Mucosa of descending colon (tissue), 3 donors: ENCODE data around the gene PRSS57. TPM values are rescaled to one million over a fixed set of nuclear protein-coding genes. Genes with fewer than 3 reads are reported as not detected.

Source experiments
- ATAC-seq: fragments of 200-7000 bp; cut with Tn5 transposase; one replicate; pipeline ENCODE4 v1.9.1; 2020; ENCODE audit warnings: mild to moderate bottlenecking, moderate library complexity
- DNase-seq, 3 donors: peaks; one replicate each; pipeline ENCODE4 v3.0.0-alpha.2; 2020
- H3K36me3 ChIP-seq: fragments of 200-600 bp; one replicate; pipeline ENCODE4 v1.8.0; 2021; ENCODE audit warnings: low read depth, mild to moderate bottlenecking
- H3K4me1 ChIP-seq: fragments of 200-600 bp; one replicate; pipeline ENCODE4 v1.8.0; 2021; ENCODE audit warnings: low read depth, mild to moderate bottlenecking
- H3K4me3 ChIP-seq: fragments of 200-600 bp; one replicate; pipeline ENCODE4 v1.8.0; 2021; ENCODE audit warnings: mild to moderate bottlenecking
- H3K9me3 ChIP-seq: fragments of 200-600 bp; one replicate; pipeline ENCODE4 v1.8.0; 2021; ENCODE audit warnings: mild to moderate bottlenecking
- intact Hi-C, 2 donors: fragments of 100-400 bp; cut with DNase I in 1 of 2; cut with micrococcal nuclease in 1 of 2; formaldehyde crosslinking; loops; one replicate each; pipeline versions ENCODE4 v1.11.0 to v1.11.1; 2022; cut with DNase I, micrococcal nuclease
- total RNA-seq, 3 donors: library from RNA; stranded (reverse); fragmentation: NEBNext Ultra II Directional in 2 of 3; extraction: Animal tissue kit (Norgen Biotek cat#: 25700) in 2 of 3; gene quantifications; one replicate each; pipeline versions ENCODE4 v1.2.1 to v1.2.4, GENCODE V29; 2021 to 2023
- TF ChIP-seq, protein P1 (sequence below): fragments of 200-600 bp; IDR thresholded peaks from one replicate; pipeline ENCODE4 v1.8.0; 2022; ENCODE audit warnings: antibody characterized with exemption, mild to moderate bottlenecking
- donor health status: DM: no; HTN: no; CAD: no; lungs with moderate emphysema.
- donor health status: DM: no; HTN: no; CAD: no.
- donor health status: DM: no; HTN: yes; CAD: no.

The PRSS57 gene
- total RNA-seq, 3 donors from 2014 or later: not detected

DNA sequence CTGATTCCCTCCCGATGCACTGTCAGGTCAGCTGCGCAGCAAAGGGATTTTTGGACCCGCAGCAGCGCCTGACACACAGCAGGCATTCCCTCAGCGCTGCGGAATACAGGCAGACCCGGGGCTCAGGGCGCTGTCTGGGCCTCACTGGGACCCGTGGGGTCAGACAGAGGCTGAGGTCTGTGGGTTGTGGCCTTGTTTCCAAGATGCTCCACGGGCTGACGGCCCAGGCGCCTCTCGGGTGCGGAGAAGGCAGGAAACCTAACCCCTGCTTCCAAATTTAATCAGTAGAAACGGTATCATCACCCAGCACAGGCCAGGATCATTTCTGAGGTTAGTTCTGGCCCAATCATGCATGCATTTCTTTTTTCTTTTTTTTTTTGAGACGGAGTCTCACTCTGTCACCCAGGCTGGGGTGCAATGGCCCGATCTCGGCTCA, 31.6 kb downstream of the PRSS57 start:
- Histone ChIP-seq H3K9me3 (no peaks in the 10 kb centered on the region), H3K4me1 (peaks cover 35% of the 10 kb centered on the region), H3K4me3 (no peak overlapping the region), H3K36me3 (no peaks in the 10 kb centered on the region)
- ATAC-seq: no peak
- intact Hi-C loops: no loop called here
- TF ChIP-seq, protein P1, sequence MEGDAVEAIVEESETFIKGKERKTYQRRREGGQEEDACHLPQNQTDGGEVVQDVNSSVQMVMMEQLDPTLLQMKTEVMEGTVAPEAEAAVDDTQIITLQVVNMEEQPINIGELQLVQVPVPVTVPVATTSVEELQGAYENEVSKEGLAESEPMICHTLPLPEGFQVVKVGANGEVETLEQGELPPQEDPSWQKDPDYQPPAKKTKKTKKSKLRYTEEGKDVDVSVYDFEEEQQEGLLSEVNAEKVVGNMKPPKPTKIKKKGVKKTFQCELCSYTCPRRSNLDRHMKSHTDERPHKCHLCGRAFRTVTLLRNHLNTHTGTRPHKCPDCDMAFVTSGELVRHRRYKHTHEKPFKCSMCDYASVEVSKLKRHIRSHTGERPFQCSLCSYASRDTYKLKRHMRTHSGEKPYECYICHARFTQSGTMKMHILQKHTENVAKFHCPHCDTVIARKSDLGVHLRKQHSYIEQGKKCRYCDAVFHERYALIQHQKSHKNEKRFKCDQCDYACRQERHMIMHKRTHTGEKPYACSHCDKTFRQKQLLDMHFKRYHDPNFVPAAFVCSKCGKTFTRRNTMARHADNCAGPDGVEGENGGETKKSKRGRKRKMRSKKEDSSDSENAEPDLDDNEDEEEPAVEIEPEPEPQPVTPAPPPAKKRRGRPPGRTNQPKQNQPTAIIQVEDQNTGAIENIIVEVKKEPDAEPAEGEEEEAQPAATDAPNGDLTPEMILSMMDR: no peak
- no peak for DNase-seq

- Histone ChIP-seq H3K9me3 (no peaks in the 10 kb centered on the region), H3K4me3 (peak within 1 kb of the TSS; percentile 100), H3K36me3 (no peaks in the 10 kb centered on the region), H3K4me1 (peaks cover 39% of the 10 kb centered on the region)
- DNase-seq (peak; percentile 95 to 98 (median 96)), ATAC-seq (peak; percentile 81)
- TF ChIP-seq, protein P1: no peak
- intact Hi-C loops: no loop called here
These were observed 32.1 kb downstream of the PRSS57 start, which contains the start of gene RNF126 for GRCh38 chr19:662962-663681. RNF126 (minus strand) TSS chr19:663214; CDS start chr19:663121, 93 bp downstream.

- Histone ChIP-seq H3K4me3 (peak overlapping the region; percentile 100), H3K4me1 (peaks cover 45% of the 10 kb centered on the region), H3K9me3 (no peaks in the 10 kb centered on the region), H3K36me3 (no peaks in the 10 kb centered on the region)
- intact Hi-C loops: no loop called here
- peak; percentile 78 to 91 (median 84) for DNase-seq
- TF ChIP-seq, protein P1: no peak
- peak; percentile 56 for ATAC-seq
These were observed 32.9 kb downstream of the PRSS57 start for GRCh38 chr19:662207-662961.

GRCh38 chr19:661427-662196, 33.6 kb downstream of the PRSS57 start:
- peak; percentile 68 to 81 (median 70) for DNase-seq
- Histone ChIP-seq H3K4me3 (peak overlapping the region; percentile 100), H3K4me1 (peaks cover 45% of the 10 kb centered on the region), H3K9me3 (no peaks in the 10 kb centered on the region), H3K36me3 (no peaks in the 10 kb centered on the region)
- peak; percentile 59 for ATAC-seq
- intact Hi-C loops: no loop called here
- TF ChIP-seq, protein P1: no peak

GRCh38 chr19:660793-661426, 34.3 kb downstream of the PRSS57 start:
- TF ChIP-seq, protein P1: no peak
- Histone ChIP-seq H3K4me1 (peaks cover 45% of the 10 kb centered on the region), H3K4me3 (peak overlapping the region; percentile 100), H3K36me3 (no peaks in the 10 kb centered on the region), H3K9me3 (no peaks in the 10 kb centered on the region)
- peak; percentile 70 to 85 (median 80) for DNase-seq
- intact Hi-C loops: no loop called here
- ATAC-seq: peak; percentile 58
